Fibroblast of mammary gland (primary cell): Measurements from ENCODE around the gene PJA1.

ENCODE experiments used
- DNase-seq: peaks from one replicate; pipeline ENCODE4 v3.0.0-alpha.2; 2010; ENCODE audit warnings: low read depth
- H3K4me3 ChIP-seq: 2 replicates; pipeline ENCODE4 v1.5.1; 2011; ENCODE audit warnings: low read depth, mild to moderate bottlenecking, low read length, moderate library complexity; ENCODE audit not compliant: control insufficient read depth
- TF ChIP-seq, protein P1 (sequence below): conservative IDR thresholded peaks from 2 replicates; pipeline ENCODE4 v1.5.1; 2011; ENCODE audit warnings: low read depth, low read length, inconsistent platforms; ENCODE audit not compliant: control insufficient read depth, insufficient read depth

The PJA1 gene

DNA sequence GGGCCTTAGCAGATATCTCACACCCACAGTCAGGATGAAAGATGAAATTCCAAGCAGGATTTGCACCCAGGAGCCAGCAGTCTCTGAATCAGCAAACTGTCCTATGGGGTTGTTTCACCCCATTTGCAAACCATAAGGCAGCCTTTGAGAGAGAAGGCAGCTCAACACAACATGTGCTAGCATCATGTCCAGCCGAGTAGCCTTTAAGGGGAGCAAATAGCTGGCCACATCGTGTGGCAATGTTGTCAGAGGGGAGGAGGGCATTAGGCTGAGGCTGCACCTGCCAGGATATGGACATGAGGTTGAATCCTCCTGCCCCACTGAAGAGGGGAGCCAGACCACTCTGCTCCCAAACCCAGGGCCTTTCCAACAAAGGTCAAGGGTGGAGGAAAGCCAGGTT is 20.6 kb upstream of the PJA1 start:
- TF ChIP-seq, protein P1, sequence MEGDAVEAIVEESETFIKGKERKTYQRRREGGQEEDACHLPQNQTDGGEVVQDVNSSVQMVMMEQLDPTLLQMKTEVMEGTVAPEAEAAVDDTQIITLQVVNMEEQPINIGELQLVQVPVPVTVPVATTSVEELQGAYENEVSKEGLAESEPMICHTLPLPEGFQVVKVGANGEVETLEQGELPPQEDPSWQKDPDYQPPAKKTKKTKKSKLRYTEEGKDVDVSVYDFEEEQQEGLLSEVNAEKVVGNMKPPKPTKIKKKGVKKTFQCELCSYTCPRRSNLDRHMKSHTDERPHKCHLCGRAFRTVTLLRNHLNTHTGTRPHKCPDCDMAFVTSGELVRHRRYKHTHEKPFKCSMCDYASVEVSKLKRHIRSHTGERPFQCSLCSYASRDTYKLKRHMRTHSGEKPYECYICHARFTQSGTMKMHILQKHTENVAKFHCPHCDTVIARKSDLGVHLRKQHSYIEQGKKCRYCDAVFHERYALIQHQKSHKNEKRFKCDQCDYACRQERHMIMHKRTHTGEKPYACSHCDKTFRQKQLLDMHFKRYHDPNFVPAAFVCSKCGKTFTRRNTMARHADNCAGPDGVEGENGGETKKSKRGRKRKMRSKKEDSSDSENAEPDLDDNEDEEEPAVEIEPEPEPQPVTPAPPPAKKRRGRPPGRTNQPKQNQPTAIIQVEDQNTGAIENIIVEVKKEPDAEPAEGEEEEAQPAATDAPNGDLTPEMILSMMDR, result no peak
- H3K4me3 ChIP-seq, result no peak overlapping the region
- no peak for DNase-seq

DNA sequence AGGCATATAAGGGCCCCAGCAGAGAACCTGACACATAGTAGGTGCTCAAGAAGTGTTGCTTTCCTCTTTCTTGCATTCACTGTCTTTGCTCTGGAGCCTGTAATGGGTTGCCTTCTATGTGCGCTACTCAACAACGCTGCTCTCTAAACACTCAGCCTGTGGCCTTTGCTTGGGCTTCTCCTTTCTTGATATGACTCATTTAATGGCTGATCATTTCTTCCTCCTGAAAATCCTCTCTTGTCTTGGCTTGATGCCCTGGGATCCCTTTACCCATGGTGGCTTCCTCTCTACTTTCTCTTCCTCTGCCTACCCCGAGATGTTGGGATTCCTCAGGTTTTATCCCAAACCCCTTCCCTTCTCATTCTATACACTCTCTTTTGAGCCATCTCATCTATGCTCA is 19.9 kb upstream of the PJA1 start:
- no peak overlapping the region for H3K4me3 ChIP-seq
- no peak for DNase-seq
- TF ChIP-seq, protein P1, result no peak

- TF ChIP-seq, protein P1, result no peak
- DNase-seq, result peak; percentile 25
Measured at GRCh38 chrX:69182818-69183380, 17.6 kb upstream of the PJA1 start.

DNA sequence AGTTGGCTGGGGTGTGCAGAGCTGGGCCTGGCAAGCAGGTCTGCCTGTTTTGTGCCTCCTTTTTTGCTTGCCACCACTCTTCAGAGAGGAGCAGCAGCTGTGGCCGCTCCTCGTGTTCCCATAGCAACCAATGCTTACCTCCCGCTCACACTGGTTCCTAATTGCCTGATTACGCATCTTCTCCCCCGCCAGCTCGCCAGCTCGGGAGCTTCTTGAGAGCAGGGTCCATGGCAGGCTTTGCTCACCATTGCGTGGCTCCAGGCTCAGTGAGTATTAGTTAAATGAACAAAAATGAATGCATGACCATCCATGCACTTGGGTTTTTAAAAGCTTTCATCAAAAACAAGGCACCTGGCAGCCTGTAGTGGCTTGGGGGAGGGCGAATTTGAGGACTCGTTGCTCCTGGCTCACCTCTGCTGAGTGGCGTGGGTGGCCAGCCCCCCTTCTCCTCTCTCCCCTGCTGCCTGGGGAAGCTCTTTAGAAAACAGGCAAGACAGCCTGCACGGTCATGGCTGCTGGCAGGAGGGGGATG is 14.2 kb upstream of the PJA1 start:
- TF ChIP-seq, protein P1, result no peak
- peak; percentile 16 for DNase-seq

More at GRCh38 chrX:69182818-69183380, 17.6 kb upstream of the PJA1 start:
- H3K4me3 ChIP-seq, result no peak overlapping the region

GRCh38 chrX:69178592-69178991 is 13.3 kb upstream of the PJA1 start:
- DNase-seq, result no peak
- TF ChIP-seq, protein P1, result no peak
- H3K4me3 ChIP-seq, result no peak overlapping the region

More for the DNA sequence above, 14.2 kb upstream of the PJA1 start:
- no peak overlapping the region for H3K4me3 ChIP-seq

GRCh38 chrX:69177511-69178162 is 12.4 kb upstream of the PJA1 start:
- H3K4me3 ChIP-seq, result no peak overlapping the region
- no peak for DNase-seq
- TF ChIP-seq, protein P1, result no peak
